A549 treated with CpdA at 1 μM for 4 hours (cell line): ENCODE measurements around the gene CSGALNACT2. TPM values are rescaled to one million over a fixed set of nuclear protein-coding genes. Genes with fewer than 3 reads are reported as not detected.

Experiments
- total RNA-seq: library from RNA; stranded (reverse); fragments of 200-300 nt; extraction: Qiagen RNA extraction; gene quantifications from 5 replicates; pipeline ENCODE4 v1.2.3, GENCODE V29; 2022; ENCODE audit warnings: low read depth

CSGALNACT2 gene
- 13.8 to 20.8 TPM (median 15.3 TPM) in 5 replicates for total RNA-seq

GRCh38 chr10:43138021-43138756 is at the start of gene CSGALNACT2:
Gene CSGALNACT2, plus strand, starts transcription at chr10:43138445. Its CDS starts 16,705 bp downstream, at chr10:43155150.

Other genes starting within 250 kb of the CSGALNACT2 start
- 0.40 to 0.74 TPM (median 0.50 TPM) in 5 replicates for gene RET, start 61.4 kb upstream of the CSGALNACT2 start, total RNA-seq
- gene RASGEF1A, start 128.6 kb downstream of the CSGALNACT2 start, total RNA-seq, result 2.6 to 3.8 TPM (median 3.3 TPM) in 5 replicates
- not detected in 5 replicates for gene FXYD4, start 233.2 kb downstream of the CSGALNACT2 start, total RNA-seq